ENCODE measurements around the gene FBXL15.
A peak's percentile ranks its signal among the peaks of the same experiment; 100 is the strongest.

- TF ChIP-seq PKNOX1 (IDR thresholded peaks at IDR 0.05), result no peak
- TF ChIP-seq CTCF (IDR thresholded peaks at IDR 0.05 in 2 of 3, conservative IDR thresholded peaks at IDR 0.05 in 1 of 3; ENCODE audit: insufficient read depth in 2 of 3, low read depth in 1 of 3, low read length in 3 of 3), result no peak
- no peak for TF ChIP-seq USF2 (CRISPR knock-in tag; IDR thresholded peaks at IDR 0.05)
- peak; percentile 46; the same call in 1 of the 2 replicates for TF ChIP-seq ZSCAN29 (IDR thresholded peaks at IDR 0.05)
- TF ChIP-seq GABPA (tag; conservative IDR thresholded peaks at IDR 0.05; ENCODE audit: low read depth), result peak; percentile 93
- no peak for TF ChIP-seq EZH2 (IDR thresholded peaks at IDR 0.05; ENCODE audit: borderline replicate concordance, low read depth, low read length)
- TF ChIP-seq REST (IDR thresholded peaks at IDR 0.05; ENCODE audit: borderline replicate concordance), result peak; percentile 95
- peak; percentile 70; the same call in 1 of the 2 replicates for TF ChIP-seq REST (CRISPR knock-in tag; IDR thresholded peaks at IDR 0.05; ENCODE audit: low read depth)
- TF ChIP-seq EGR1 (conservative IDR thresholded peaks at IDR 0.05), result 0 out of 2 replicates have a peak, but pooled peaks have one; percentile 11
- TF ChIP-seq CEBPZ (IDR thresholded peaks at IDR 0.05; ENCODE audit: borderline replicate concordance, low read depth, low read length), result no peak
- no peak for TF ChIP-seq KLF16 (IDR thresholded peaks at IDR 0.05)
- TF ChIP-seq RAD21 (CRISPR knock-in tag; conservative IDR thresholded peaks at IDR 0.05 in 1 of 2, IDR thresholded peaks at IDR 0.05 in 1 of 2), result no peak
- TF ChIP-seq CBX3 (IDR thresholded peaks at IDR 0.05; ENCODE audit: borderline replicate concordance in 1 of 2, low read length in 2 of 2), result no peak
- no peak for TF ChIP-seq ZNF75A (CRISPR knock-in tag; IDR thresholded peaks at IDR 0.05)
Measured at GRCh38 chr10:102420714-102421506, at the start of gene FBXL15.
